ENCODE results near the gene CLECL1.

CLECL1 gene

GRCh38 chr12:9760699-9761418 is 28.0 kb upstream of the CLECL1 start, which contains the start of gene CD69:
Gene CD69, minus strand, starts transcription at chr12:9760901. Its CDS starts 81 bp downstream, at chr12:9760820.
- H3K36me3 ChIP-seq (replicated peaks; ENCODE audit: low read depth, low read length): no peaks in the 10 kb centered on the region
- H4K20me1 ChIP-seq (ENCODE audit: insufficient read depth, low read length): no peaks in the 10 kb centered on the region
- no peak for TF ChIP-seq EZH2phosphoT487 (IDR thresholded peaks at IDR 0.05; ENCODE audit: low read depth)
- no peak for TF ChIP-seq CTCF (IDR thresholded peaks at IDR 0.05; ENCODE audit: low read depth, low read length)
- peak within 1 kb of the TSS; percentile 79 for H3K4me3 ChIP-seq (ENCODE audit: low read length)
- H3K79me2 ChIP-seq (ENCODE audit: low read length): peaks cover 15% of the 10 kb centered on the region
- H3K27me3 ChIP-seq (ENCODE audit: low read depth, low read length): no peaks in the 10 kb centered on the region
- H3K9me3 ChIP-seq (ENCODE audit: insufficient read depth, low read length): no peaks in the 10 kb centered on the region
- peak within 1 kb of the TSS; percentile 29 for H2AFZ ChIP-seq (ENCODE audit: low read depth, low read length)
- peaks cover 74% of the 10 kb centered on the region for H3K4me1 ChIP-seq (ENCODE audit: low read length)
- peak within 1 kb of the TSS; percentile 93 for H3K4me2 ChIP-seq (ENCODE audit: low read length)
- H3K9ac ChIP-seq (ENCODE audit: low read length): peak within 1 kb of the TSS; percentile 52
- peak within 1 kb of the TSS; percentile 46 for H3K27ac ChIP-seq (ENCODE audit: low read length)

GRCh38 chr12:9760120-9760519 is 27.2 kb upstream of the CLECL1 start:
- TF ChIP-seq EZH2phosphoT487 (IDR thresholded peaks at IDR 0.05; ENCODE audit: low read depth) (no peak), CTCF (IDR thresholded peaks at IDR 0.05; ENCODE audit: low read depth, low read length) (no peak)
- H3K27me3 ChIP-seq (ENCODE audit: low read depth, low read length): no peaks in the 10 kb centered on the region
- H3K9ac ChIP-seq (ENCODE audit: low read length): peak overlapping the region; percentile 52
- H3K4me1 ChIP-seq (ENCODE audit: low read length): peaks cover 66% of the 10 kb centered on the region
- peaks cover 15% of the 10 kb centered on the region for H3K79me2 ChIP-seq (ENCODE audit: low read length)
- H4K20me1 ChIP-seq (ENCODE audit: insufficient read depth, low read length): no peaks in the 10 kb centered on the region
- H3K36me3 ChIP-seq (replicated peaks; ENCODE audit: low read depth, low read length): no peaks in the 10 kb centered on the region
- H3K27ac ChIP-seq (ENCODE audit: low read length): peak overlapping the region; percentile 46
- H3K4me2 ChIP-seq (ENCODE audit: low read length): peak overlapping the region; percentile 93
- H3K4me3 ChIP-seq (ENCODE audit: low read length): peak overlapping the region; percentile 79
- H3K9me3 ChIP-seq (ENCODE audit: insufficient read depth, low read length): no peaks in the 10 kb centered on the region
- H2AFZ ChIP-seq (ENCODE audit: low read depth, low read length): no peak overlapping the region

- Histone ChIP-seq H3K4me3 (ENCODE audit: low read length) (peak overlapping the region; percentile 79), H3K36me3 (replicated peaks; ENCODE audit: low read depth, low read length) (no peaks in the 10 kb centered on the region), H3K9me3 (ENCODE audit: insufficient read depth, low read length) (no peaks in the 10 kb centered on the region), H4K20me1 (ENCODE audit: insufficient read depth, low read length) (no peaks in the 10 kb centered on the region), H3K79me2 (ENCODE audit: low read length) (peaks cover 15% of the 10 kb centered on the region), H3K27ac (ENCODE audit: low read length) (0 out of 2 replicates have a peak overlapping the region, but pooled peaks have one; percentile 46), H3K27me3 (ENCODE audit: low read depth, low read length) (no peaks in the 10 kb centered on the region), H2AFZ (ENCODE audit: low read depth, low read length) (no peak overlapping the region), H3K4me2 (ENCODE audit: low read length) (peak overlapping the region; percentile 93), H3K4me1 (ENCODE audit: low read length) (peaks cover 63% of the 10 kb centered on the region), H3K9ac (ENCODE audit: low read length) (peak overlapping the region; percentile 52)
- TF ChIP-seq EZH2phosphoT487 (IDR thresholded peaks at IDR 0.05; ENCODE audit: low read depth): no peak
- no peak for TF ChIP-seq CTCF (IDR thresholded peaks at IDR 0.05; ENCODE audit: low read depth, low read length)
These were observed 26.8 kb upstream of the CLECL1 start for GRCh38 chr12:9759694-9760093.

- Histone ChIP-seq H3K27me3 (ENCODE audit: low read depth, low read length) (no peaks in the 10 kb centered on the region), H3K27ac (ENCODE audit: low read length) (peak overlapping the region; percentile 67), H3K9me3 (ENCODE audit: insufficient read depth, low read length) (no peaks in the 10 kb centered on the region), H2AFZ (ENCODE audit: low read depth, low read length) (peak overlapping the region; percentile 96), H3K4me3 (ENCODE audit: low read length) (peak overlapping the region; percentile 79), H3K9ac (ENCODE audit: low read length) (peak overlapping the region; percentile 70), H3K36me3 (replicated peaks; ENCODE audit: low read depth, low read length) (no peaks in the 10 kb centered on the region), H4K20me1 (ENCODE audit: insufficient read depth, low read length) (no peaks in the 10 kb centered on the region), H3K4me2 (ENCODE audit: low read length) (peak overlapping the region; percentile 93), H3K4me1 (ENCODE audit: low read length) (peaks cover 49% of the 10 kb centered on the region), H3K79me2 (ENCODE audit: low read length) (peaks cover 15% of the 10 kb centered on the region)
- TF ChIP-seq CTCF (IDR thresholded peaks at IDR 0.05; ENCODE audit: low read depth, low read length) (no peak), EZH2phosphoT487 (IDR thresholded peaks at IDR 0.05; ENCODE audit: low read depth) (no peak)
These were observed 25.2 kb upstream of the CLECL1 start for GRCh38 chr12:9758119-9758518.

All from OCI-LY3 (cell line).